Activated CD4-positive, alpha-beta T cell treated with anti-CD3 and anti-CD28 coated beads, Interleukin-10, Interleukin-2, amounts not matched to agents 100 ng/mL and 50 ng/mL, durations not matched to agents 16 hours and 8 hours (primary cell): ENCODE results near the gene IQCH.
"Not testable (repeated sequence)": the region's sequence is repeated elsewhere in the genome, so short reads cannot be mapped to it uniquely, and the experiment has no call there.

Experiments
- DNase-seq: peaks from one replicate; pipeline ENCODE4 v3.0.0-alpha.2; 2020

Gene IQCH

DNA sequence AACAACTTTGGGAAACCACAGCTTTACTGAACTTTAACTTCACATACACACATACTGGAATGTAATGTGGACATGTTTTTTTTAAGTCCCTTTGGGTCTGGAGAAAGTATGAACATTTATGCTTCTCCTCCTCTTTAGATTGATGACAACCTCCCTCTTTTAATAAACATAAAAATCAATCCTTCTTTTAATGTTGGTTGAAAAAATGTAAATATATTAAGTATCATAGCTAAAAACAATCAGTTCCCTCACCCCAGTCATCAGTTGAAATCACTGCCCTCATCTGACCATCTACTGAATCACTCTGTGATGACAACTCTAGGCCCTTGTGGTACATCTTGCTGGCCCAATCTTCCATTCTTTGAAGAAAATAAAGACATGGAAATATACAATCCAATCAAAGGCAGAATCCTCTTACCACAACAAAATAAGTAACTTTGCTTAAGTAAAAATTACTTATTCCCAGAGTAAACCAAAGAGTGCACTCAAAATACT is 6.5 kb upstream of the IQCH start:
- no peak for DNase-seq

DNA sequence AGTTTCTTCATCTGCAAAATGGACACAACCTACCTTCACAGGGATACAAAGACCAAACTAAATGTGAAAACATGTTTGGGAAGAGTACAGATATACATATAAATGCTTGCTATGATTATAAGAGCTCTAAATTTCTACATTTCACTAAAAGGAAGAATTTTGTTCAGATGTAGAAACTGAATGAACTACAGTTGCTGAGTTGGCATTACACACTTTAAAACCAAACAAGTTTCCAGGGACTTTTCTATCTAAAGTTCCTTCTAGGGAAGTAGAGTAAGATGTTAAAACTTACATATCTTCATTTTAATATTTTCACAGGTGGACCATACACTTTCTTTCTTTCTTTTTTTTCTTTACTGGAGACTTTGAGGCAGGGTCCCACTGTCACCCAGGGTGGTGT is 4.8 kb upstream of the IQCH start:
- DNase-seq: no peak

- DNase-seq: no peak
These were observed 3.3 kb upstream of the IQCH start for GRCh38 chr15:67251318-67251717.

DNA sequence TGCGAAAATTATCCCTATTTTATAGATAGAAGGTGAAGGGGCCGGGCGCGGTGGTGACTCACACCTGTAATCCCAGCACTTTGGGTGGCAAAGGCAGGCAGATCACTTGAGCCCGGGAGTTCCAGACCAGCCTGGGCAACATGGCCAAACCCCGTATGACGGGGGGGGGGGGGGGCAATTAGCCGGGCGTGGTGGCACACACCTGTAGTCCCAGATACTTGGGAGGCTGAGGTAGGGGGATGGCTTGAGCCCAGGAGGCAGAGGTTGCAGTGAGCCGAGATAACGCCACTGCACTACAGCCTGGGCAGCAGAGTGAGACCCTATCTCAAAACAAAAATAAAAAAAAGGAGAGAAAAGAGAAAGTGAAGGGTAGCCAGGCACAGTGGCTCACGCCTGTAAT is 1.5 kb upstream of the IQCH start:
- DNase-seq: no peak

DNA sequence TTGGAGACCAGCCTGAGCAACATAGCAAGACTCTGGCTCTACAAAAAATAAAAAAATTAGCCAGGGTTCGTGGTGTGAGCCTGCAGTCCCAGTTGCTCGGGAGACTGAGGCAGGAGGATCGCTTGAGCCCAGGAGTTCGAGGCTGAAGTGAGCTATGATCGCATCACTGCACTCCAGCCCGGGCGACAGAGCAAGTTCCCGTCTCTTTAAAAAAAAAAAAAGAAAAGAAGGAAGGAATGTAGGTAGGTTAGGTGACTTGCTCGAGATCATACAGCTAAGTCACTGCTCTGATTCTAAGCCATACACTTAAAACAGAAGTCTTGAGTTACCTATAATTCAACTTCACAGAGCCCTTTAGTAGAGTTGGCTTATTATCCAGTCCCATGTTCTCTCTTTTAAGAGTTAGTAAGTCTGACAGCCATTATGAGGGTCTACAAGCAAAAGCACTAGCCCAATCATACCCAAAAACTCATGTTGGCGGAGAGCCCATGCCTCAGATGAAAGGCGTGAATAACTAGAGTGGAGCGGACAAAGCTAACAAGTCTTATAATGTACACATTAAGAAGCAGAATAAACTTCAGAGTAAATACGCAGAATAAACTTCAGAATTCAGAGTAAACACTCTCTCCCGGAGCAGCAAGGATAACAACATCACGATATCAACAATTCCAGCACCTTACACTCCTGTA is 893 bp upstream of the IQCH start:
- DNase-seq: no peak

- no peak for DNase-seq
These were observed 1.5 kb downstream of the IQCH start for GRCh38 chr15:67256051-67256450.

- not testable (repeated sequence) for DNase-seq
These were observed 3.8 kb downstream of the IQCH start for GRCh38 chr15:67258412-67258811.

GRCh38 chr15:67259379-67259778 is 4.8 kb downstream of the IQCH start:
- DNase-seq: no peak

DNA sequence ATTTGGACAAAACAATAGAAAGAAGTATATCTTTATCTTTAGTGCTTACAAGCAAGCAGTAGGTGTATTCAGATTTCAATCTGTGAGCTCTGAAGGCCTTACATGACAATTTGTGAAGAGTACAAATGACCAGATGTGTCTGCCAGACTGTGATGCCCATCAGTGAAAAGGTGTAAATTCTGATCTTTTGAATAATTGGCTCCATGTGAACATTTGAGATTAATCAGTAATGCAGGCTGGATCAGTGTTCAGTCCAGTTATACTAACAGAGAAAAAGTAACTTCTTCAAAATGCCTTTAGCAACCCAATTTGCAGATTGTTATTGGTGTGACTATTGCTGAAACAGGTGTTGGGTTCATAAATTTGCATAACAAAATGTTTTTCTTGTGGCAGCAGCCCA is 5.2 kb downstream of the IQCH start:
- DNase-seq: no peak

DNA sequence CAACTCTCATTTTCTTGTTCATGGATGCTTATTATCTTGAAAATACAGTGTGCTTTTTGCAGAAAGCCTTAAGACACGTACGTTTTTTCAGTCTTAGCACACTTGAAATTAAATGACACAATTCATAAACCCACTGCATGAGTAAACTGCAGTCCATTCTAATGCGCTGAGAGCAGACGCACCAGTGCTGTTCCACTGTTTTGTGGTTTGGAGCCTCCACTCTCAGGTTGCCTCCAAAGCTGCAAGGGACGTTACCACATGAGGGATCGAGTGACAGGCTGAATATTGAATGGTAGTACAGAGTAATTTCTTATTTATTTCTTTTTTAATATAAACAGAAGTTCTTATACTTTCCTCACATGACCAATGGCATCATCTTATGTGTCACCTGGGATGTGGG is 12.3 kb downstream of the IQCH start:
- DNase-seq: no peak

DNA sequence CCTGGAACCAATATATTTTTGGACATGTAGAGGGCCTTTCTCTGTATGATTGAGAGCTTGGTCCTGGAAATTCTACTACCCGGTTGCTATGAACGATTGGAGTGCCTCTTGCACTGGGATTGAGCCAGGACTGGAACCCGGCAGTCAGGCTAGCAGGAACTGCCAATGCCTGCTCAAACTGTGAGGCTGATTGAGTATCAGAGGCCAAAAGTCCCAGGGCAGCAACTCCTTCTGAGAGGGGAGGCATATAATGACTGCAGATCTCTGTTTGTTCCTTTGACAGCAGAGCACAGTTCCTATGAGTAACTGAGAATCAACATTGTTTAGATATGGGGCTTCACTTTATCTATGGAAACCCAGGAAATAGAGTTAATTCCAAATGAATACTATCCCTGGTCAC is 12.9 kb downstream of the IQCH start:
- no peak for DNase-seq

DNA sequence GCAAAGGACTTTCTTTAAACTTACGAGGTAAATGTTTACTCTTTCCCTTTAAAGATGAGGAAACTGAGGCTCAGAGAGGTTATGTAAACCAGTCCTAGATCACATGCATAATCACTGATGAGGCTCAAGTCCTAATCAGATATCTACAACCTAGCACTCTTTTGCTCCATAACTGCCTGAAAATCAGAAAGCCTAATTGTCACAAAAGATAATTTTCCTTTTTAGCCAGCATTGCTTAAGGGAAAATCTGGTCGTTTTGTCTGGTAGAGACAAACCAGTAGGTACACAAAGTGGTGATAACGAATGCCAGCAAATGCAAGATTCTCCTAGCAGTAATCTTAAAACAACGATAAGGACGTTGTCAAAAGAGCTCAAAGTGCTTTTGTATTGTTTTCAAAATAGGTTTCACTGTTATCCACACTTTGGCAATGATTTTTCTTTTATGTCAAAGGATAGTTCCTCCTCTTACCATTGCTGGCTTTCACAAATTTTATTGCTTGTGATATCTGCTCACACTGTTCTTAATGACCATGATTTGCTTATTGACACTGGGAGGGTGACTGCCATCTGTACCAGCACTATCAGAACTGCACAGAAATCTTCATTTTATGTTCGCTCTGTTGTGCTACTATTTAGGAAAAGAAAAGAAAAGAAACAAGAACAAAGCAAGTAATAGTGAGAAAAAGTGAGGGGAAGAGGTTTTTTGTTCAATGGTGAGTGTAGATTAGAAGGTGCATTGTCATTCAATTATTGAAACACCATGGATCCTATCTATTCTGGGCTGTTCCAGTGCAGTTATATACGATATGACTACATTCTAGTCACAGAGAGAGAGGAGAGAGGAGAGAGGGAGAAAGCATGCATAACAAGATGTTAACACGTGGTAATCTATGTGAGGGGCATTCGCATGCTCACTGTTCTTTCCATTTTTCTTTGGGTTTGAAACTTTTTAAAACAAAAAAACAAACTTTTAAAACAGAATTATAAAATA is 13.7 kb downstream of the IQCH start:
- no peak for DNase-seq

DNA sequence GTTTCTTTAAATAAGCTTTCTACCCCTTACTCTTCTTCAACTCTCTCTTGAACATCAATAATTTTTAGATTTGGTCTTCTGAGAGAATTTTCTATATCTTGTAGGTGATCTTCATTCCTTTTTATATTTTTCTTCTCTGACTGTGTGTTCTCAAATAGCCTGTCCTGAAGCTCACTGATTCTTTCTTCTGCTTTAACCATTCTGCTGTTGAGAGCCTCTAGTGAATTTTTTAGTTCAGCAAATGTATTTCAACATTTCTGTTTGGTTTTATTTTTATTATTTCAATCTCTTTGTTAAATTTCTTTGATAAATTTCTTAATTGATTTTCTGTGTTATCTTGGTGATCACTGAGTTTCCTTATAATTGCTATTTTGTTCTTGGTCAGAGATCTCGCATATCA is 19.6 kb downstream of the IQCH start:
- no peak for DNase-seq

GRCh38 chr15:67276666-67277065 is 22.1 kb downstream of the IQCH start:
- DNase-seq: no peak

GRCh38 chr15:67280217-67280616 is 25.6 kb downstream of the IQCH start:
- DNase-seq: no peak

DNA sequence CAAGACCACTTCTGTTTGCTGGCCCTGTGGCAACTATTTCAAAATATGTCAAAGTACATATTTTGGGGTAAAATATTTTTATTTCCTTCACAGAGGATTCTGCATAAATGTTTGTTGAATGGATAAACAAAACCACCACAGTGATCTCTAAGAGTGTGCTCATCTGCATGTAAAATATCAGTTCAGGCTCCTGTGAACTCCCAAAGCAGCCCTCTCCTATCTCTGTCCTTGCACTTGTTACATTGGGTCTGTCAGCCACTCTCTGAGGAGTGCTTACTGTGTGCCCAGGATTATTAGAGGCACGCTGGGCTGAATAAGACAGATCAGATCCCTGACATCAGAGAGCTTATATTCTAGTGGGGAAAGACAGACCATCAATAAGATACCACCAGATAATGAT is 27.1 kb downstream of the IQCH start:
- no peak for DNase-seq

DNA sequence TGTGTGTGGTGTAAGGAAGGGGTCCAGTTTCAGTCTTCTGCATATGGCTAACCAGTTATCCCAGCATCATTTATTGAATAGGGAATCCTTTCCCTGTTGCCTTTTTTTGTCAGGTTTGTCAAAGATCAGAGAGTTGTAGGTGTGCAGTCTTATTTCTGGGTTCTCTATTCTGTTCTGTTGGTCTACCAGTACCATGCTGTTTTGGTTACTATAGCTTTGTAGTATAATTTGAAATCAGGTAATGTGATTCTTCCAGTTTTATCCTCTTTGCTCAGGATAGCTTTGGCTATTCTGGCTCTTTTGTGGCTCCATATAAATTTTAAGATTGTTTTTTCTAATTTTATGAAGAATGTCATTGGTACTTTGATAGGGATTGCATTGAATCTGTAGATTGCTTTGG is 31.0 kb downstream of the IQCH start:
- DNase-seq: not testable (repeated sequence)

GRCh38 chr15:67286400-67286799 is 31.8 kb downstream of the IQCH start:
- not testable (repeated sequence) for DNase-seq

- no peak for DNase-seq
These were observed 35.7 kb downstream of the IQCH start for GRCh38 chr15:67290319-67290718.

GRCh38 chr15:67296188-67296587 is 41.6 kb downstream of the IQCH start:
- DNase-seq: no peak

- DNase-seq: no peak
These were observed 42.1 kb downstream of the IQCH start for GRCh38 chr15:67296684-67297083.

DNA sequence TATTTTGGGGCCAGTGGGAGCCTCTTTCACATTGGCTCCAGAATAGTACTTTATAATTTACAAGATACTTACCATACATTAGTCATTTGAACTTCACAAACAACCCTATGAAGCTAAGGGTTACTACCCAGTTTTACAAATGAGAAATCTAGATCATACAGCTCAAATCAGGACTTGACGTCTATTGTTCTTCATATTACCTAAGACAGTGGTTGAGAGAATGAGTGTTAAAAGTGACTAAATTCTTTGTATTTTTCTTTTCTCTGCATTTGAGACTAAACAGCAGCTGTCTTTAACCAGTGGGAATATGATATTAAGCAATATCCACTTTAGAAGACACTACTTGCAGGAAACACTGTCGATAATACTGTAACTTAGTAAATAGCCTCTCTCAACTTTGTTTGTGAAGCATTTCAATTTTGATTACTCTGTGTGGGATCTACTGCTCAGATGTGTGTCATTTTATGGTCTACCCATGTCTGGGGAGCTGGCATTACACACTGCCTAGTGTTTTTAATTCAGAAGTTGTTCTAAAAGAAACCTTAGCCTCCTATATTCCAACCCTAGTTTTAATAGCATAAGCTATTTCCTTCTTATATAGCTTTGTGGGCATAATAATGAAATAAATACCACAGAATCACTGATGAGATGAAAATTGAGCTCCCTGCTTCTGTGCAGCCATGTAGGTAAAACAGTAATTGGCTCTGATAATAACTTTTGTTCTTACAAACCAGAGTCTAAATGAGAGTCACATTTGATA is 45.9 kb downstream of the IQCH start:
- DNase-seq: peak; percentile 49
